Peyer's patch (tissue), 4 donors: ENCODE measurements around the gene SIRPA.

ENCODE experiments used
- CTCF ChIP-seq, 6 experiments: fragments of 450-650 bp in 4 of 6; fragments of 200-600 bp in 2 of 6; sonication (generic) in 1 of 6; IDR thresholded peaks; one replicate each; pipeline ENCODE4 v1.5.1; 2017 to 2019; ENCODE audit warnings: antibody characterized with exemption in 6 of 6, mild to moderate bottlenecking in 3 of 6, moderate library complexity in 1 of 6
- POLR2A ChIP-seq, 2 donors: fragments of 450-650 bp; IDR thresholded peaks; one replicate each; pipeline ENCODE4 v1.5.1; 2017; ENCODE audit warnings: antibody characterized with exemption in 2 of 2, mild to moderate bottlenecking in 2 of 2, moderate library complexity in 2 of 2

DNA sequence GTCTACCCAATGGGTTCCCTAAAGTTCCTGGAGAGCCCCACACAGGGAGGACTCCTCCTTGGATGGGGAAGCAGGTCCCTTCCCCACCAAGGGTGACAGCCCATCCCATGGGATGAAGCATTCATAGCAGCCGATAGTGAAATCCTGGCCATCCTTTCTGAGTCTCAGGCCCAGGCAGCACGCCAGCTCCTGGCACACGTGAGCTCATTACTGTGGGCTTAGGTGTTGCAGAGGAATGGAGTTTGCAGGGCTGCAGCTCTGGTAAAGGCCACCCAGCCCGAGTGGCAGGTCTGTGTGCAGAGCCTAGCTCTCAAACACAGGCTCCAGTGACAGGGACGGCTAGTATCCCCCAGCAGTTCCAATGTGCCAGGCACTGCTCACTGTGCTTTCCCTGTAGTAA, 31.0 kb downstream of the SIRPA start:
- TF ChIP-seq POLR2A (IDR thresholded peaks at IDR 0.05) (no peak), CTCF (IDR thresholded peaks at IDR 0.05) (no peak)
